GM21723 (cell line): ENCODE data around the gene CDRT4.
A peak's percentile ranks its signal among the peaks of the same experiment; 100 is the strongest.
"Not testable (repeated sequence)": the region's sequence is repeated elsewhere in the genome, so short reads cannot be mapped to it uniquely, and the experiment has no call there.

ENCODE experiments used
- ATAC-seq: cut with Tn5 transposase; IDR thresholded peaks from one replicate; pipeline ENCODE4 v1.9.1; 2021; ENCODE audit warnings: mild to moderate bottlenecking, moderate library complexity; ENCODE audit not compliant: unreplicated experiment

The CDRT4 gene

DNA sequence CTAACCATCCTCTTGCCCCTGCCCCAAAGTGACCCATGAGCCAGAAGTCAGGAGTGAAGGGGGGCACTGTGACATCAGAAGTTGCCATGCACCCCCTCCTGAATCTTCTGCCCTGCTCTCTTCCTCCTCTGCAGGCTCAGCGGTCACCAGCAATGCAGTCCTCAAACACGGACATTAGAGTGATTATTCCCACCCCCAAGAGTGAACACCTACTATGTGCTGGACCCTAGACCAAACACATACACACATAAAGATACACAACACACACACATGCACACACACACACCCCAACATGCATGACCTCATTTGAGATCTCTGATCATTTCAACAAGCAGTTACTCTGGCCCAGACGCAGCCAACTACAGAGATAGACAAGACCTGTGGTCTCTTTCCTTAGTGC is at the start of gene CDRT4:
CDRT4 (minus strand) TSS at position 30 of the 400 bp plus-strand sequence. CDS start 27,383 bp downstream, outside the sequence.
- no peak for ATAC-seq

DNA sequence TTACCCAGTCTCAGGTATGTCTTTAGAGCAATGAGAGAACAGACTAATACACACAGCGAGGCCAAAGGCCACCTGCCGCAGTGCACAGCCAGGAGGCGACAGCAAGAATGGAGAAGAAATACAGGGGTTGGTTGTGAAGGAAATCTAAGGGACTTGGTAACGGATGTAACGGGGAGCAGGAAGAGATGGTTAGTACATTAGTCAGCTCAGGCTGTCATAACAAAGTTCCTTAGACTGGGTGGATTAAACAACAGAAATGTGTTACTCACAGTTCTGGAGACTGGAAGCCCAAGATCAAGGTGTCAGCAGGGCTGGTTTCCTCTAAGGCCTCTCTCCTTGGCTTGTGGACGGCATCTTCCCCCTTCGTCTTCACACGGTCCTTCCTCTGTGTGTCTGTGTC is 48.7 kb upstream of the CDRT4 start:
- ATAC-seq, result no peak

DNA sequence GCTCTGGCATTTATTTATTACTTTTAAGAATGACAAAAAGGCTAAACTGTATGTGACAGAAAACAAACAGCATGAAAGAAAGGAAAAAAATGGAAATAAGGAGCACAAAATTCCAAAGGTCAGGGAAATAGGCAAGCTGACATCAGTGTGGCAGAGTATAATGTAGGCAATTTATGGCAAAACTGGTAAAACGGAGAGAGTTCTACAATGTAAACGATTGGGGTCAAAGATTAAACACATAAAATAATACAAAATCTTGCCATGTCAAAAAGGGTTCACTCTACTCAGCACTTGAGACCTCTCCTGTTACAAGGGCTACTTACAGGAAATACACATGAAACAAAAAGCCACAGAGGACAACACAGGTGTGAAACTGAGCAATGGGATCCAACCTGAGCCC is 47.0 kb upstream of the CDRT4 start:
- no peak for ATAC-seq

DNA sequence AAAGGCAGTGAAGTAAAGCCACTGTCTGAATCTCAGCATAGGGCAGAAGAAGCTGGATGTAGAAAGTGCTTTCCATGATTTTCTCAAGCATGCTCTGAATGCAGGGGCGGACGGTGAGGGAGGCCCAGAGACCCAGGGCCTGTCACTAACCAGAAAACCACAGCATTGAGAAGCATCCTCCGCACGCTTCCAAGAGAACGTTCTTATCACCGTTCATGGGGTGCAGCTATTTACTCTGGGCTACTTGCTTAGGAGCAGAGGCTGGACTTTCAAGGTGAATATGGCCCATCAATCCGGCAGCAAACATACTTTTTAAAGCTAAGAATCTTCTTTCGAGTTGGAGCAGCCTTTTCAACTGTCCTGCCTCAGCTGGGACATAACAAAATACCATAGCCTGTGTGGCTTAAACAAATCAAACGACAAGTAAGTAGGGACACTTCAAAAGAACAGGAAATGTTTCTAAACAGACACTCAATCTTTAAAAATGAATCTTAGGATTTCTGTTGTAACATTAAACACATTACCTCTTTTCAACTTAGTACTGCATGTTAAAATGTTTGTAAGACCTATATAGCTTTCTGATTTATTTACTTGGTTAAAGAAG is 46.5 kb upstream of the CDRT4 start:
- no peak for ATAC-seq

DNA sequence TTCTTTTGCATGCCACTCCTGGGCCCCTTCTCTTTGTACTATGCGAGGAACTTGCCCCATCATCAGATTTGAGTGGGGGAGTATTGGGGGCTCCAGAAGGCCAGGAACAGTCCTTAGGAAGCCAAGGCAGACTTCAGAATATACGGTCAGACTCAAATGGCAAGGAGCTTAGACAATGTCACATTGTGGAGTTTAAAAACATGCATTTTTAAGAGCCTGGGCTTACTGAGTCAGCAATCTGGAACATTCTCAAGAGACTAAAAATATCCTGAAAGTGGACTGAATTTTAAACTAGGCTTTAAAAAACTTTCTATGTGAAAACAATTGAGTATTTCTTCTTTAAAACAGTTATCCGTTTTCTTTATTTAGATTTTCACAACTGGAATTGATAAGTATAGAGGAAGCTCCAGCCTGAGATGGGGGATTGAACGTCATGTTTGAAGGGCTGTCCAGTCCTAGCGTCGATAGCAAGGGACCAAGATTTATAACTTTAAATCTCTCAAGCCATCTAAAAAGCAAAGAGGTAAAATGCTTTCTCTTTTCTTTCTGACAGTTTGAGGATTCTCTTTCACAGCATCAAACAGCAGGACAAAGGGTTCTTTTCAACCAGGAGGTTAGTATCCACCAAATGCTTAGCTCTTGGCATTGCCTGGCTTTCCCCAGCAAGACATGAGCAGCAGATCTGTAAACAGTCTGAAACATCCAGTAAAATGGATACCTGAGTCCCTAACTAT is 45.8 kb upstream of the CDRT4 start:
- no peak for ATAC-seq

DNA sequence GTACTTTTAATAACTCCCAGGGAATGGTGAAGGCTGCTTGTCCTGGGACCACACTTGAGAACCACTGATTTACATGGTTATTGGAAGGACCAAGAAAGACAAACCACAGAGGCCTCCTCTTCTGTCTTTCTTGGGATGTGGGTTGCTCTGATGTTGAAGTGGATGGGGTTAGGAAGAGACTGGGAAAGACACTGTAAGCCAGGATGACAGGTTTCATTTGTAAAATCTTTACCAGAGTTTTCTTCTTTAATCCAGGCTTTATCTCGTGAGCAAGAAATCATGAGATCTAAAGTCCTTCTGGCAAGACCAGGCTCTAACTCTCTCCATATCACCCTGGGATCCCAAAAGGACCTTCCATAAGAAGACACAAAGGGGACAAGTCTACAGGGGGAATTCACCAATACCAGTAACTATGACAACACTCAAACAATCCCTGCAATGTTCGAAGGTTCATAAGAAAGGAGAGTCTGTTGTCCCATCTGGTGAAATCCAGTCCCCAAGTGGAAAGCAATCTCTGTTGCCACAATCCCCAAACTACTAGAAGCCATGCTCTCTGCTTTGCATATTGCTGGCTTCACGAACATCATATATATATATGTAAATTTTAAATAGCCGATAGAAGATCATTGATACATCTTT is 44.8 kb upstream of the CDRT4 start:
- ATAC-seq, result no peak

DNA sequence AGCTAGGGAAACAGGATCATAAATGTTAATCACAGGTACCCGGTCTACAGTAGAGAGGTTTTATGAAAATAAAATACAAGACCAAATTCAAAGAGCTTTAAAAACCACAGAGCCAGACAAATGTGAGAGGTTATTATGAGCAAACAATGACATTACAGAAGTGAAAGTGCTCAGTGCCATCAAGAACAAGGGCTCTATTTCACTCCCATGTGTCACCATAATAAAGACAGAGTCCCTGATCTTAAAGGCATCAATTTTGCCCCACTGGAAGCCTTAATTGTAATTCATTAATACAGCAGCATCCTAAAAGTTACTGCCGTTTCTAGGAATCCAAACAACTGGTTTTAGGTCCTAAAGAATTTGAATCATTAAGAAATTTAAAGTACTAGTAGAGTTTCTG is 43.7 kb upstream of the CDRT4 start:
- peak; percentile 70 for ATAC-seq

DNA sequence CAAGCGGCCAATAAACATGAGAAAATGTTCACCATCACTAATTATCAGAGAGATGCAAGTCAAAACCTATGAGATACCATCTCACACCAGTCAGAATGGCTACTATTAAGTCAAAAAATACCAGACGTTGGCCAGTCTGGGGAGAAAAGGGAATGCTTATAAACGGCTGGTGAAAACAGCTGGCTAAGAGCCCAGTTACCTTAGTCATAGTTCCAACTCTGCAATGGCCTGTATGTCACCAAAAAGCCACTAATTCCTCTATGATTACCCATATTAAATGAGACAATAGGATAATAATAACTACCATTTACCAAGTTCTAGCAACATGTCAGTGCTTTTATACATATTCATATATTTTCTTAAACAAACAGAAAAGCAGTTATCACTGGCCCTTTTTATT is 42.9 kb upstream of the CDRT4 start:
- no peak for ATAC-seq

DNA sequence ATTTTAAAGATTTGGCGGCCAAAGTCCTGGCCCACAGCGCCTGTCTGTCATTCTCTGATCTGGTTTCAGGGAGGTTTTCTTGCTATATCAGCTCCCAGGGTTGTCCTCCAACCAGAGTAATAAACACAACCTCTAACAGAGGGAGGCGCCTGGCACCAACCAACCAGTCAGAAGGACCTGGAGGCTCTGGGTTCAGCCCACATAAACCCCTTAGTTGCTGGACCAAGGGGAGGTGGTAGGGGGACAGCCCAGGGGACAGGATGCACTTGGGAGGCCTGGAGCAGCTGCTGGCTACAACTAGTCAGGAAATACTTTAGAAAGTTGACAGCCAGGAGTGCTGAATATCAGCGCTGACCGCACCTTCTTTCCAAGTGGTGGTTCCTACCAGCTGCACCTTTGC is 41.7 kb upstream of the CDRT4 start:
- ATAC-seq, result no peak

DNA sequence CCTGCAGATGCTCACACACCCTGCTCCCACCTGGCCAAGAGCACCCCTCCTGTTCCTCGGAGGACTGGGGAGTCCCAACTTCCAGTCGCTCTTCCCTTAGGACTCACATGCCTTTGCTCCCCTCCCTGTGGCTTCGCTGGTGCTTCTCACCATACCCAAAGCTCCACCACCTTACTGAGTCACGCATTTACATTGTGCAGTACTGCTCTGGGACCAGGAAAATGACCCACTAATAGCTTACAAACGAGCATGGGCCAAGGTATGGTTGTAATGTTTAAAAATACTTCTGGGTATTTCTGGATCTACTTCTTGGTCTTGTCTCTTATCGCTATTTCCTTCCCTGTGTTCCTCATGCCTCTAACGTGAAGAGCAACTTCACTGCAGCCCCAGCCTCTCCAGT is 41.0 kb upstream of the CDRT4 start:
- ATAC-seq, result no peak

DNA sequence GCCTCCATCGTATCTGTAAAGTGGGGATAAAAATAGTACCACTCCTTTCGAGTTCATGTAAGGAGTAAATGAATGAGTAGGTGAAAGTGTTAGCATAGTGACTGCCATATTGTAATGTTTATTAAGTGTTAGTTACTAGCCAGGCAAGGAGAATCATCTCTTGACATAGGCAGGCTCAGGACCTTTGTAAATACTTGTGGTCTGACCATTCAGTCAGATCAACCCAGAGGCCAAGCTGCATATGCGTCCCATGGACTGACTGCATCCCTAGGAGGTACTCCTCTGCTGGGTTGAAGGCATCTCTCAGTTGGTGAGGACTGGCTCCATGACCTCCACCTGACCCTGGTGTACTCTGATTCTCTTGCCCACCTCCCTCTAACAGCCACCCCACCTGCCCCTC is 40.5 kb upstream of the CDRT4 start:
- no peak for ATAC-seq

DNA sequence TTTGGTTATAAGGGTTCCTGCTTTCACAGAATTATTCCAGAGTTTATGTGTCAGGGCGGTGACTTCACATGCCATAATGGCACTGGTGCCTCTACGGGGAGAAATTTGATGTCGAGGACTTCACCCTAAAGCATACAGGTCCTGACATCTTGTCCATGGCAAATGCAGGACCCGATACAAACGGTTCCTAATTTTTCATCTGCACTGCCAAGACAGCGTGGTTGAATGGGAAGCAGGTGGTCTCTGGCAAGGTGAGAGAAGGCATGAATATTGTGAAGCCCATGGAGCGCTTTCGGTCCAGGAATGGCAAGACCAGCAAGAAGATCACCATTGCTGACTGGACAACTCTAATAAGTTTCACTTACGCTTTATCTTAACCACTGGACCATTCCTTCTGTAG is 39.6 kb upstream of the CDRT4 start:
- no peak for ATAC-seq

DNA sequence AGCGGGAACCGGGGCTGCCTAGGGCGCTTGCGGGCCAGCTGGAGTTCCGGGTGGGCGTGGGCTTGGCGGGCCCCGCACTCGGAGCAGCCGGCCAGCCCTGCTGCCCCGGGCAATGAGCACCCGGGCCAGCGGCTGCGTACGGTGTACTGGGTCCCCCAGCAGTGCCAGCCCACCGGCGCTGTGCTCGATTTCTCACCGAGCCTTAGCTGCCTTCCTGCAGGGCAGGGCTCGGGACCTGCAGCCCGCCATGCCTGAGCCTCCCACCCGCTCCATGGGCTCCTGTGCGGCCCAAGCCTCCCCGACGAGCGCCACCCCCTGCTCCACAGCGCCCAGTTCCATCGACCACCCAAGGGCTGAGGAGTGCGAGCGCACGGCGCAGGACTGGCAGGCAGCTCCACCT is 38.3 kb upstream of the CDRT4 start:
- ATAC-seq, result not testable (repeated sequence)

DNA sequence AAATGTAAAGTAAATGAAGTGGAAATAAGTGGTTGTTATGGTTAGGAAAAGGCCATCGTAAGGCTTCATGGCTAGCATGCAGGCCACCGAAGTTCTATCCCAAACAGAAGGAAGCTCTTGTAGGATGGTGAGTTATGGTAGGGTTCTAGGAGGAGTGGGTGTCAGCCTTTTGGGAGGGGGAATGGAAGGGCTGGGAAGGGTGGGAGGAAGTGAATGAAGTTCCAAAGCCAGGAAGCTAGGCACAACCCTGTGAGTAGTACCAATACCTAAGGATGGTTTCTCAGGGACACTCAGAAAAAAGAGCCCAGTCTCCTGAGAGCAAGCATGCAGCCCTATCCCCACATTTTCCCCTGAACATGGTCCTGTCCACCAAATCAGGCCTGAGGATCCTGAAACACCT is 36.3 kb upstream of the CDRT4 start:
- ATAC-seq, result no peak

DNA sequence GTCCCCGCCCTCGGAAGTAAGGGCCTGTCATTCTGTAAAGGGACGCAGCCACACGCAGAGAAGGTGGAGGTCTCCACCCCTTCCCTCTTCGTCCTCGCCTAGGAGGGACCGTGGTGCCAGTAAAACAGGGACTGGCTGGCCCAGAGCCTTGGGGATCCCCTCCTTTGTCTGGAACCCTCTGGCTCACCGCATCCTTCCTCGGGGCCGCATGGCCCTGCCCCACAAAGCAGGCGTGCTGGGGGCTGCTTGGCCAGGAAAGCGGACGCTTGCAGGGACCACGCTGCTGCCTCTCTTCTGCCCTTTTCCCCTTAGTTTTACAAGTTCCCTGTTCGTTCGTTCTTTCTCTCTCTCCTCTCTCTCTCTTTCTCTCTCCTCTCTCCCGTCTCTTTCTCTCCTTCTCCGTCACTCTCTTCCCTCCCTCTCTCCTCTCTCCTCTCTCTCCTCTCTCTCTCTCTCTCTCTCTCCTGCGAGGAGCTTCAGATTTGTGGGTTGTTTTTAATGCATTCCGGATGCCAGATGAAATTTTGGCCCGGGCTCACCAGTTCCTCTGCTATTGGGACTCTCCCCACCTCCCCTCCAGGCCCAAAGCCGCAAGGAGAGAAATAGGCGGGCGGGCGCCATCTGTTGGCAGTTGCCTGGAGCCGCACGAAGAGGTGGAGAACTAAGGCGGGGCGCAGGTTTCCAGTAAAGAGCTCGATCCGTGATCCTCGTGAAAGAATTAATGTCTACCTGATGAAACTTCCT is 35.1 kb upstream of the CDRT4 start:
- peak; percentile 93 for ATAC-seq

DNA sequence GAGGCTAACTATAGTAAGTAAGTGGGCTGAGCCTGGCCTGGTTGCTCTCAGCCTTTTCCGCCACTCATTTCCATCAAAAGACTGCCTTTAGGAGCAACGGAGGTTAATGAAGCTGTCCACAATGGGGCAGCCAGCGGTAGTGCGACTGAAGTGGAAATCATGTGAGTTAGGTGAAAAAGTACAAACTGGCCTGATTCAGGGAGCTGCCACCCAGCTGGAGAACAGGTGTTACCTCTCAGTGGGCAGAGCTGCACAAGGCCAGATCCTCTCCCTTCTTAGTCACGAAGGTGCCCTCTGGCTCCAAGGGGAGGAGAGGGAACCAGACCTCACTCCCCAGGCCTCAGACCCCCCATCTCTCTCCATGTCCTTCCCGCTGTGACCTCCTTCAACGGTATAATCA is 34.4 kb upstream of the CDRT4 start:
- ATAC-seq, result no peak

DNA sequence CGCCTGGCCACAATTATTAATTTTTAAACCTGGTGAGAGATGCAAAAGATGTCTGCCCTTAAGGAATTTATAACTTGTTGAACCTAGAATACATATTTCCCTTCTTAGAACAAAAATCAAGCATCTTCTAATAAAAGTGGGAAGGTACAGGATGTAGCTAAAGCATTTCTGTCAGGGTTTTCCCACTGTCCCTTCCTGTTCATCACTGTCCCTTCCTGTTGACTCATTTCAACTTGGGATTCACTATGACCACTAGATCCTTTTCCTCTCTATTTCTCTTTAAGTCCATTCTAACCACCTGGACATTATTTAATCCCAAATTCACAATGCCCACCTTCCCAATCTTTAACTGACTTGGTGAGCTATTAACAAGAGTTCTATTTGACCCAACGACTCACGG is 33.9 kb upstream of the CDRT4 start:
- no peak for ATAC-seq

DNA sequence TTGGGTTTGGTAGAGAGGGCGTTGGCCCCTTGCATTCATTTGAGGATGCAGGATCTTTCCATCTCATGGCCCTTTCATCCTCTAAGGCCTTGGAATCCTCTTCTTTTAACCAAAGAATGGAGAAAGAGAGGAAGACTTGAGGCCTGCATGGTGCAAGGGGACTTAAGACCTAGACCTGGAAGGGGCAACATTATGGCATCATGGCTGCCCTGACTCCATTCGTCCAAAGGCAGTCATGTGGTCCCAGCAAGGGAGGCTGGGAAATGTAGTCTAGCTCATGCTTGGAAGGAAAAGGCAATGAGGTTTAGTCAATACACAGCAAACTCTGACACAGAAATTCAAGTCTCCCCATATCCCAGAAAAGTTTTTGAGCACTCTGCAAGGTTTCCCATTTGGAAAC is 30.7 kb upstream of the CDRT4 start:
- no peak for ATAC-seq

DNA sequence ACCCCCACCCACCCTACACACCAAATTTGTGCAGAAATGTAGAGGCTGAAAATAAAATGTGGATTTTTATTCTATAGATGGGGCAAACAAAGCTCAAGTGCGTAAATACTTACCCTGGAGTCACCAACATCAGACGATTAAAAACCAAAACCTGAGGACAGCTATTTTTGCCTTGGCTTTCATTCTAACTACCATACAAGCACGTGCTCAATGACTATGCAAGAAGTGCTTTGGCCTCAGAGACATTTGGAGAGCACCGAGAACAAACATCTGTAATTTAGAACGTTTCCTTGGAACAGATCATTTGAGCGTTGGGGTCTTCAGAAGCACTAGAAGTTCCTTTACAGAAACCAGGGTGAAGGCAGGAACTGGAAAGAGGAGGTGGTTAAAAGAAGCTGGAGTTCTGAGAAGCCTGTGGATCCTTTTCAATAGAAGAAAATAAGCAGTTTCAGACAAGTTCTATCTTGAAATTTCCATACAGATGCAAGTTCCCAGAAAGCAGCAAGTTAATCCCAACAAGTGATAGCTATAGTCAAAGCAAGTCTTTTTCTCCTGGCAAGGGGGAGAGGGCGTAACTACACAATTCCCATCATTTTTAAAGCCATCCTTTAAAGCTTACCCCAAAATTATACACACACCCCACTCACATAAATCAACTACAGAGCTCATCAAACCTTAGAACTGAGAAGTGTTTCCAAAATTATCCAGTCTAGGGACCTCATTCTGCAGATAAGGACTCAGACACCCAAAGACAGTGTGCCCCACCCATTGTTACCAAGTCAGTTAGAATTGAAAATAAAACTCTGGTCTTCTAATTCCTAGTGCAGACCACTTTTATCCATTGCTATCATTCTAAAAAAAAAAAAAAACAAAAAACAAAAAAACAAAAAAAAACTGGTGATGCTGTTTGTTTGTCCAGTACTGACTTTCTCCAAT is 29.6 kb upstream of the CDRT4 start:
- ATAC-seq, result no peak

DNA sequence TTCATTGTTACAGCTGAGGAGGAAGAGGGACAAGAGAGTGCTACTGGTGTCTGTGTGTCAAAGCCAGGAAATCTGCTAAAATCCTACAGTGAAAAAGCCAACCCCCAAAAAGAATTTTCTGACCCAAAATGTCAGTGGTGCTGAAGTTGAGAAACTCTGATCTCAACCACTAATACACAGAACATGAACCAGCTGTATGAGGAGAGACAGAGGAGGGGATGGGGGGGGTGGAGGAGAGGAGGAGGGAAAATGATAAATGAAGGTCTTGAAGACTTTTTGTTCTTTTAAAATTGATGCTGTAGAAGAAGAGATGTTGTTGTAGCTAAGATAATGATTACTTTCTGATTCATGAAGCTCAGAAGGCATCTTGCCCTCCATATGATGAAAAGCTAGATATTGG is 27.4 kb upstream of the CDRT4 start:
- no peak for ATAC-seq

DNA sequence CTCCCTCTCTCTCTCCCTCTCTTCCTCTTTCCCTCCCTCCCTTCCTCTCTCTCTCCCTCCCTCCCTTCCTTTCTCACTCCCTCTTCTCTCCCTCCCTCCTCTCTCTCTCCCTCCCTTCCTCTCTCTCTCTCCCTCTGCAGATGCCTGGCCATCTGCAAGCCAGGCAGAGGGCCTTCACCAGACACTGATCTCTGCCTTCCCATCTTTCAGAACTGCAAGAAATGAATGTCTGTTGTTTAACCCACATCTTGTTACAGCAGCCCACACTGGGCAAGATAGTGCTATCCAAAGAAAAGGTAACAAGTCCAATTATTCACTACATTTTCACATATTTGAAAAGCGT is 26.2 kb upstream of the CDRT4 start:
- no peak for ATAC-seq
